ENCODE data around the gene CEP70. TPM values are rescaled to one million over a fixed set of nuclear protein-coding genes. Genes with fewer than 3 reads are reported as not detected.

Gene CEP70
- total RNA-seq, 4 donors from 2014 or later: 90.6 to 154 (median 123) TPM

- intact Hi-C loops (cut with DNase I; ENCODE audit: low total_unique reads): no loop called here
- Histone ChIP-seq H3K4me1 (no peaks in the 10 kb centered on the region), H3K27ac (no peak overlapping the region), H3K27me3 (no peaks in the 10 kb centered on the region), H3K4me3 (no peak overlapping the region), H3K9me3 (no peaks in the 10 kb centered on the region), H3K36me3 (no peaks in the 10 kb centered on the region)
- TF ChIP-seq POLR2A (IDR thresholded peaks at IDR 0.05): no peak
- TF ChIP-seq, protein P1, sequence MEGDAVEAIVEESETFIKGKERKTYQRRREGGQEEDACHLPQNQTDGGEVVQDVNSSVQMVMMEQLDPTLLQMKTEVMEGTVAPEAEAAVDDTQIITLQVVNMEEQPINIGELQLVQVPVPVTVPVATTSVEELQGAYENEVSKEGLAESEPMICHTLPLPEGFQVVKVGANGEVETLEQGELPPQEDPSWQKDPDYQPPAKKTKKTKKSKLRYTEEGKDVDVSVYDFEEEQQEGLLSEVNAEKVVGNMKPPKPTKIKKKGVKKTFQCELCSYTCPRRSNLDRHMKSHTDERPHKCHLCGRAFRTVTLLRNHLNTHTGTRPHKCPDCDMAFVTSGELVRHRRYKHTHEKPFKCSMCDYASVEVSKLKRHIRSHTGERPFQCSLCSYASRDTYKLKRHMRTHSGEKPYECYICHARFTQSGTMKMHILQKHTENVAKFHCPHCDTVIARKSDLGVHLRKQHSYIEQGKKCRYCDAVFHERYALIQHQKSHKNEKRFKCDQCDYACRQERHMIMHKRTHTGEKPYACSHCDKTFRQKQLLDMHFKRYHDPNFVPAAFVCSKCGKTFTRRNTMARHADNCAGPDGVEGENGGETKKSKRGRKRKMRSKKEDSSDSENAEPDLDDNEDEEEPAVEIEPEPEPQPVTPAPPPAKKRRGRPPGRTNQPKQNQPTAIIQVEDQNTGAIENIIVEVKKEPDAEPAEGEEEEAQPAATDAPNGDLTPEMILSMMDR (IDR thresholded peaks at IDR 0.05): no peak
- DNase-seq: peak in 1 of 2 donors; percentile 1
These were observed 148.4 kb downstream of the CEP70 start for GRCh38 chr3:138445654-138446053.

DNA sequence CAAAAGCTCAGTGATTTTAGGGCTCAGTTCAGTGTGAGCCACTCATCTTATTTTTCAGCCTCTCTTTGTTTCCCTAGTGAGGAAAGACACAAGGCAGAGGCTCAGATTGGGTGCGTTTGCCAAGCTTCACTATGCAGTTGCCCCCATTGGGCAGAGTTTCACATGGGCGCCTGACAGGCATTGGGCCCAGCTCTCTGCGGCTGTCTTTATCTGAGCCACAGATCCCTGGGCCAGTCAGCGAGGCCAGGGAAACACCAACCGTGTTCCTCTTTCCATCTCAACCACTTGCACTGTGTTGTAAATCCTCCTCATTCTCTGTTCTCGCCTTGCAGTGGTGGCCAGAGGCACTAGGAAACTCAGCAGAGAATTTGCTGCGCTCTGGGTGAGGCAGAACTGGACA is 148.8 kb downstream of the CEP70 start:
- H3K9me3 ChIP-seq: no peaks in the 10 kb centered on the region
- H3K4me3 ChIP-seq: no peak overlapping the region
- H3K27ac ChIP-seq: no peak overlapping the region
- TF ChIP-seq, protein P1 (IDR thresholded peaks at IDR 0.05): no peak
- TF ChIP-seq POLR2A (IDR thresholded peaks at IDR 0.05): no peak
- H3K27me3 ChIP-seq: no peaks in the 10 kb centered on the region
- DNase-seq: no peak
- no peaks in the 10 kb centered on the region for H3K4me1 ChIP-seq
- H3K36me3 ChIP-seq: no peaks in the 10 kb centered on the region
- intact Hi-C loops (cut with DNase I; ENCODE audit: low total_unique reads): no loop called here

Other genes with a start within 250 kb of the CEP70 start
- gene MRAS, start 245.7 kb downstream of the CEP70 start, total RNA-seq: 10 to 100 TPM; 13.8 to 83.0 (median 46.8) TPM
- gene ESYT3, start 159.6 kb downstream of the CEP70 start, total RNA-seq: 10 to 100 TPM in 1 of 4 donors, 1 to 10 TPM in 3; 1.4 to 30.8 (median 4.9) TPM
- gene FAIM, start 14.5 kb upstream of the CEP70 start, total RNA-seq: 10 to 100 TPM in 1 of 4 donors, 1 to 10 TPM in 3; 1.3 to 17.6 (median 8.9) TPM
- 10 to 100 TPM in 2 of 4 donors, 1 to 10 TPM in 2; 5.6 to 37.5 (median 17.0) TPM for gene PIK3CB, start 240.7 kb upstream of the CEP70 start, total RNA-seq